T-helper 2 cell treated with Interferon-gamma antibody and Interleukin-4, amounts not matched to agents 5 μg/mL and 100 μg/mL, for 36 hours (primary cell): ENCODE results near the gene PIP4K2A.
"Not testable (repeated sequence)": the region's sequence is repeated elsewhere in the genome, so short reads cannot be mapped to it uniquely, and the experiment has no call there.

Experiments
- DNase-seq: peaks from one replicate; pipeline ENCODE4 v3.0.0; 2021; ENCODE audit warnings: low spot score
- H3K27ac Mint-ChIP-seq: one replicate; pipeline ENCODE4 v1.8.0; 2021; ENCODE audit warnings: mild to moderate bottlenecking, mixed read lengths
- H3K27me3 Mint-ChIP-seq: one replicate; pipeline ENCODE4 v1.8.0; 2021; ENCODE audit warnings: low read depth, mixed read lengths
- H3K36me3 Mint-ChIP-seq: one replicate; pipeline ENCODE4 v1.8.0; 2021; ENCODE audit warnings: low read depth, mixed read lengths
- H3K4me1 Mint-ChIP-seq: one replicate; pipeline ENCODE4 v1.8.0; 2021; ENCODE audit warnings: low read depth, mixed read lengths
- H3K4me3 Mint-ChIP-seq: one replicate; pipeline ENCODE4 v1.8.0; 2022; ENCODE audit warnings: mild to moderate bottlenecking, moderate library complexity, mixed read lengths
- H3K9me3 Mint-ChIP-seq: one replicate; pipeline ENCODE4 v1.8.0; 2021; ENCODE audit warnings: mixed read lengths

Gene PIP4K2A

DNA sequence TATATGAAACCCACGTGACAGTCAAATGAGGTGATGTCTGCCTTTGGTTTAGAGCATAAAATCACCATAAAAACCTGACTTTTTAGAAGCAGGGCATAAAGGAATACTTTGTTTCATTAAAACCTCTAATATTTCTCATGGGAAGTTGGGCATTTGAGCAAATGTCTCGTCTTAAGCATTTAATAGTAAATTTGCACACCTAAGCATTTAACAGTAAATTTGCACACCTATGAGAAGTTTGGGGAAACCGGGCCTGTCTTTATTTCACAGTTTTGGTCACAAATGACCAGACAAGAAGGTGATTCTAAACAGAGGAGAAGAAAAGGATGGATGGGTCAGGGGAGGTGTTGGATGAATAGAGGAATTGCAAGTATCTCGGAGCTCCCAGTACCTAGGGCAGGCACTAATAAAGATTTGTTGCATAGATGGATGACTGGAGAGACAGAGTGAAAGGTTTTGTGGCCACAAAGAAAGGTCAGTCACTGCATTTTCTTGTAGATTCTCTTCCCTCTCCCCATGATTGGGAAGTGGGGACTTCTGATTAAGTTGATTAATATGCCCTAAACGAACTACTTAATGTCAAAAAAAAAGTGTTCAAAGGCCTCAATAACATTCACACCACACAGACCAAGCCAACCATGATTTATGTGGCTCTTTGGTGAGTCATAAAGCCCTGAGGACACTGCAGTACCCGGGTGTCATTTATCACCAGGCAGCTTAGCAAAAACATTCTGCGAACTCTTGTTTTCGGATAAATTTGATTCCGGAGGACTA, 210.9 kb downstream of the PIP4K2A start:
- H3K27ac Mint-ChIP-seq = no peak overlapping the region
- DNase-seq = no peak
- peaks cover 32% of the 10 kb centered on the region for H3K27me3 Mint-ChIP-seq
- H3K4me3 Mint-ChIP-seq = no peak overlapping the region
- H3K9me3 Mint-ChIP-seq = peaks cover under 1% of the 10 kb centered on the region
- peaks cover 6% of the 10 kb centered on the region for H3K4me1 Mint-ChIP-seq
- H3K36me3 Mint-ChIP-seq = no peaks in the 10 kb centered on the region

DNA sequence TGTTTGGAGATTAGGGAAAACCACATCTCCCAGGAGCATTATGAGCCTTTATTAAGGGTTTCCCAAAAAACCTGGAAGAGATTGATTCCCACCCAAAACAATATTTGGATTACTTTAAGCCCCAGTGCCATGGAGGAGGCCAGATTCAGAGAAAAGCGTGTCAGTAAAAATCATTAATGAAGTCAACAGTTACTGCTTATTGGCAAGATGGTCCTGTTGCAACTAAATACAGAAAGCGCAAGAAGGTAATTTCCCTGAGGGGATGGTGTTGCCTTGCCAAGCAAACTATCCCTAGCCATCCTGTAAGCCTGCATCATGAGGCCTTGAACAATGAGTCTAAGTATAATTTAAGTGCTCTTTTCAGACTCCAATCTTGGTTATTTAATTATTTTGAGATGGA, 212.5 kb downstream of the PIP4K2A start:
- DNase-seq = no peak
- Mint-ChIP-seq H3K9me3 (no peaks in the 10 kb centered on the region), H3K4me3 (no peak overlapping the region), H3K4me1 (peaks cover 6% of the 10 kb centered on the region), H3K27ac (no peak overlapping the region), H3K27me3 (peaks cover 36% of the 10 kb centered on the region), H3K36me3 (no peaks in the 10 kb centered on the region)

DNA sequence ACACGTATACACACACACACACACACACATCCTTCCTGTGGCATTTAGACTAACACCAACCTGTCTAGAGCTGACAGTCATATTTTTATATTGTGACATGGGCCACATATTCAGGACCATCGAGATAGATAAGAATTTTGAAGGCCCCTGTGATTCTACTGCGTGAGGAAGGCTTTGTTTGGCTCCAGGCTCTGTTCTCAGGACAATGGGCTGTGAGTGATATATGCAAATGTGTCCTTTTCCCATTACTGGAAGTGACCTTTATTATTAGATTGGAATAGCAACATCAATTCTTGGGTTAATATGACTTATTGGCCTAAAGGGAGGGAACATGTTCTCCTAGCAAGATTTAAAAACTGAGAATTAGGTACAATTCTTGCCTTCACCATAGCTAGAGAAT, 213.0 kb downstream of the PIP4K2A start:
- H3K4me1 Mint-ChIP-seq = peaks cover 5% of the 10 kb centered on the region
- no peak overlapping the region for H3K27ac Mint-ChIP-seq
- no peak for DNase-seq
- H3K9me3 Mint-ChIP-seq = no peaks in the 10 kb centered on the region
- no peaks in the 10 kb centered on the region for H3K36me3 Mint-ChIP-seq
- peaks cover 36% of the 10 kb centered on the region for H3K27me3 Mint-ChIP-seq
- no peak overlapping the region for H3K4me3 Mint-ChIP-seq

DNA sequence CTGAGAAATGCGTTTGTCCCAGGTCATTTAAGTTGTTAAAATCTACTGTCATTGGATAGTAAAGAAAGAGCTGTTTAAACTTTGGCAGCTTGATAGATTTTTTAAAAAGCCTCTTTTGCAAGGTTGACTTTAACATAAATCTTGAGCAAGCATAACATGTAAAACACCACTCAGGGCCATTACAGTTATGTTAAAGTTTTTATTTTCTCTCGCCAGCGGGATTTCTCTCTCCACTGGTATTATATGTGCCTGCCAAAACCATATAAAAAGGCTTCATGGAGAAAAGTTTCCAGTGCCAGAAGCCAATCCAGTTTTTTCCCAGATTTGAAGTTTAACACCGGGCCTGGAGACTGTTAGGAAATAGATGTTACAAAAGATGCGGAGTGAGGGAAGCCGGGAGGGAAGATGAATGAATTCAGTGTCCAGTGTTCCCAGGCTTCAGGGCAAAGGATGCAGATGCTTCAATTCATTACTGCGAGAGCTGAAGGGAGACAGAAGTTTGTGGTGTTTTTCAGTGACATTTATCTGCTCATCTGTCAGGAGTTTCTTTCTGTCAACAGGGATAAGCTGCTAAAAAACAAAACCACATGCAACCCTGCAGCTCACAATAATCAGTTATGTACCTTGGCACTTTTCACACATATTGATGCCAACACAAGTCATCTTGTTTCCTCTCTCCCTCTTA, 213.6 kb downstream of the PIP4K2A start:
- no peaks in the 10 kb centered on the region for H3K9me3 Mint-ChIP-seq
- no peaks in the 10 kb centered on the region for H3K4me1 Mint-ChIP-seq
- DNase-seq = no peak
- H3K36me3 Mint-ChIP-seq = no peaks in the 10 kb centered on the region
- no peak overlapping the region for H3K27ac Mint-ChIP-seq
- H3K4me3 Mint-ChIP-seq = no peak overlapping the region
- peaks cover 34% of the 10 kb centered on the region for H3K27me3 Mint-ChIP-seq

DNA sequence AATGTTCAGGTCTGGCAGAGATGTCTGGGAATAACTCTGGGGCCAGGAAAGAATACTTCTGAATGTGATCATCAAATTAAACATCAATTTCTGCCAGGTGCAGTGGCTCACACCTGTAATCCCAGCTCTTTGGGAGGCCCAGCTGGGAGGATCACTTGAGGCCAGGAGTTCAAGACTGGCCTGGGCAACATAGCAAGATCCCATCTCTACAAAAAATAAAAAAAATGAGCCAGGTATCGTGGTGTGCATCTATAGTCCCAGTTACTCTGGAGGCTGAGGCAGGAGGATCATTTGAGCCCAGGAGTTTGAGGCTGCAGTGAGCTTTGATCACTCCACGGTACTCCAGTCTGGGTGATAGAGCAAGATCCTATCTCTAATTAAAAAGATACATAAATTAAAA, 214.4 kb downstream of the PIP4K2A start:
- peaks cover 36% of the 10 kb centered on the region for H3K27me3 Mint-ChIP-seq
- not testable (repeated sequence) for H3K9me3 Mint-ChIP-seq, H3K27ac Mint-ChIP-seq, H3K36me3 Mint-ChIP-seq, DNase-seq, H3K4me3 Mint-ChIP-seq, H3K4me1 Mint-ChIP-seq

DNA sequence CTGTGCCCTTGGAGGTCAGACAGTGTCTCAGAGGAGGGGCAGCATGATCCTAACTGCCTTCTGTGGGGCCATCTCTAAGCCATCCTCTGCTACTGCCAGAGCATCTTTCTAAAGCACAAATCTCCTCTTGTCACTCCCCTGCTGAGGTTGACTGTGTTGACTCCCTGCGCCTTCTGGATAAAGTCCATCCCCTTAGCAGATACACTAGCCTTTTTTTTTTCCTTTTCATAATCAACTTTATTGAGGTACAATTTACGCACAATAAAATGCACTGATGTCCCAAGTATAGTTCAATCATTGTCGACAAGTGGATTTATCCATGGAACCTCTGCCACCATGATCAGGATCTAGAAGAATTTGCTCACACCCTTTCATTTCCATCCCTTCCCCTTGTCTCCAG, 219.0 kb downstream of the PIP4K2A start:
- peaks cover 17% of the 10 kb centered on the region for H3K4me1 Mint-ChIP-seq
- H3K27ac Mint-ChIP-seq = no peak overlapping the region
- DNase-seq = no peak
- no peak overlapping the region for H3K4me3 Mint-ChIP-seq
- no peaks in the 10 kb centered on the region for H3K9me3 Mint-ChIP-seq
- H3K36me3 Mint-ChIP-seq = no peaks in the 10 kb centered on the region
- peaks cover 30% of the 10 kb centered on the region for H3K27me3 Mint-ChIP-seq

DNA sequence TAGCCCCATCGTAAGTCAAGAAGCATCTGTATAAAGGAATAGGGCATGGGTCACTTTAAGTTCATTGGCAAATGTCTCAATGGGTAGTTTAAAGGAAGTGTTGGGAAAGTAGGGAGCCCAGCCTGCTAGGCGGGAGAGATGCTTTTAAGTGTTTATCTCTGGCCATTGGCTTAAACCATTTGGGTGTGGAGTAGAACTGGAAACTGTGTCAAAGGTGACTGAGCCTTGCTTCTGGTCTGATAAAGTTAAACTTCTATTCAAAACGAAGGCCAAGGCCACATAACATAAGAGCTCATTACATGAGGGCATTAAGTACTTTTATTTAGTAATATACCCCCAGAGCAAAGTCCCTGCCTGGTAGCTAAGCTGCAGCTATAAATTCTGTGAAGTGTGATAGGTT, 220.4 kb downstream of the PIP4K2A start:
- Mint-ChIP-seq H3K9me3 (no peaks in the 10 kb centered on the region), H3K4me1 (peaks cover 17% of the 10 kb centered on the region), H3K27me3 (peaks cover 24% of the 10 kb centered on the region), H3K4me3 (no peak overlapping the region), H3K36me3 (no peaks in the 10 kb centered on the region), H3K27ac (no peak overlapping the region)
- no peak for DNase-seq

DNA sequence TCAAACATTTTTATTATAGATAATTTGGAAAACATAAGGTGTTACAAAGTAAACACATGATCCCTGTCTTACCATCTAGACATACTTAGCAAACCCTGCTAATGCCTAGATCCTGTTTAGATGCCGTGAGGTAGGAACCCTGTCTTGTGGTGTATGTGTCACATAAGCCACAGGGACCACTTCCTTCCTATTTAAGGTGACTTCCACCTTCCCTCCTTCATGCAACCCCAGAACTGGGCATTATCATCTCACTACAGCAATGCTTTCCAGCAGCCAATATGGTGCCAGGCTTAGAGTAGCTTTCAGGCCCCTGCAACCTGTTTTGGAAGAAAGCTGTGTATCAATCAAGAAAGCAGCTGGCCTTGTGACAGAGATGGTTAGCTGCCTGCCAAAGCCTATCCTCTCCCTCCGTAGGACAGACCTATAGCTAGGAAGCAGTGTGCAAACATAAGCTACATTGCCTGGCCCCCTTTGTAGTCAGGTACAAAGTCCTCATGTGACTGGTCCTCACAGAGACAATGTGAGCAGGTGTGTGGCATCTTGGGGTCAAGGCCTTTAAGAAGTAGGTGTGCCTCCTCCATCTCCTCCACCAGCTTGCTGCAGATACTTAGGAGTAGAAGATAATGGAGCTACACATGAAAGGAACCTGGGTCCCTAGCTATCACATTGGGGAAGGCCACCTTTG, 222.3 kb downstream of the PIP4K2A start:
- no peak overlapping the region for H3K4me3 Mint-ChIP-seq
- no peak overlapping the region for H3K27ac Mint-ChIP-seq
- DNase-seq = peak; percentile 23

DNA sequence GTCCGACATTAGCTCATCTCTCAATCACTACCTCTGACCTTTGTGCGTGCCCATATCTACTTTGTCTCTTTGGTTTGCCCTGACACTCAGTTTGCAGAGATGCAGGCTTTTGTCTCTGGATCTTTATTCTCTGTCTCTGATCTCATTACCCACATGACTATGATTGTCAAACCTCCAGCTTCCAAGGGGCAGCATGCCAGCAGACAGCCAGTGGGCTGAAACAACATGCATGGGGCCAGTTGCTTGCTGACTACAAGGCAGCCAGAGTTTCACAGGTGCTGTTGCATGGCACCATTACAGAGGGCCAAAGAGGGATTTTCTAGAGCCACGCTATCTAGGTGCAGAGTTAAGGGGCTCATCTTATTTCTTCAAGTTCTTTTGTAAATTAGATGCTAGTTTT, 222.9 kb downstream of the PIP4K2A start:
- Mint-ChIP-seq H3K27me3 (peaks cover 18% of the 10 kb centered on the region), H3K9me3 (no peaks in the 10 kb centered on the region), H3K36me3 (no peaks in the 10 kb centered on the region), H3K4me1 (peaks cover 20% of the 10 kb centered on the region), H3K27ac (no peak overlapping the region), H3K4me3 (no peak overlapping the region)
- DNase-seq = no peak

More for the DNA sequence above, 222.3 kb downstream of the PIP4K2A start:
- Mint-ChIP-seq H3K27me3 (peaks cover 19% of the 10 kb centered on the region), H3K36me3 (no peaks in the 10 kb centered on the region), H3K4me1 (peaks cover 20% of the 10 kb centered on the region), H3K9me3 (no peaks in the 10 kb centered on the region)

DNA sequence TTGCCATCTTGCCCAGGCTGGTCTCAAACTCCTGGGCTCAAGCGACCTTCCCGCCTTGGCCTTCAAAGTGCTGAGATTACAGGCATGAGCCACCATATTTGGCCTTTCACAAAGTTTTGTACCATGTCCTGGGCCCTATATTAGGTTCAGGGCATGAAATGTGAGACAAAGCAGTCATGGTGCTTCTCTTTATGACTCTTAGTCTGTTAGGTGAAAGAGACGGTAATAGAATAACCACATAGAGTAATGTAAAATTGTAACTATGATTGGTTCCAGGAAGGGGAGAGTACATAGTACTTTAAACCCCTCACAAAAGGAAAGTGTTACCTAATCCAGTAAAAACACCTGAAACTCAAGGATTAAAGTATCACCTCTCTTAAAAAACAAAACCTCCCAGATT, 224.4 kb downstream of the PIP4K2A start:
- peaks cover 11% of the 10 kb centered on the region for H3K27me3 Mint-ChIP-seq
- H3K27ac Mint-ChIP-seq = no peak overlapping the region
- H3K9me3 Mint-ChIP-seq = no peaks in the 10 kb centered on the region
- no peaks in the 10 kb centered on the region for H3K36me3 Mint-ChIP-seq
- no peak for DNase-seq
- peaks cover 20% of the 10 kb centered on the region for H3K4me1 Mint-ChIP-seq
- no peak overlapping the region for H3K4me3 Mint-ChIP-seq

DNA sequence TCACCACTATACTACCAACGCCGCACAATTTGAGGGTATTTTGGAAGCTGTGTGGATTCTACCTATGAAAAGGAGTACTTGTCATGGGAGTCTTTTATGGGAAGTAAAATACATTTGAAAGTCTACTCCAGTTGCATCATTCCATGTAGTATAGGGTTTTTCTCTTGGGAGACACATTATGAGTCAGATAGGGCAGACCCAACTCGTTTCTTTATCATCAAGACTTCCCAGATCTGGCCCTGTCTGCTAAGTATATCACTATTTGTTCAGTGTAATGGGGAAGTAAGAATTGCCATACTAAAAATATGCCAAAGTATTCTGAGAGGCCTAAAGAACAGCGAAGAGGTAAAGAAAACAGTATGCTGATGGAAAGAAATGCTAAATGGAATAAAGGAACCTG, 224.9 kb downstream of the PIP4K2A start:
- peaks cover 20% of the 10 kb centered on the region for H3K4me1 Mint-ChIP-seq
- H3K27me3 Mint-ChIP-seq = peaks cover 9% of the 10 kb centered on the region
- H3K9me3 Mint-ChIP-seq = no peaks in the 10 kb centered on the region
- H3K36me3 Mint-ChIP-seq = no peaks in the 10 kb centered on the region
- H3K4me3 Mint-ChIP-seq = no peak overlapping the region
- H3K27ac Mint-ChIP-seq = no peak overlapping the region
- no peak for DNase-seq

DNA sequence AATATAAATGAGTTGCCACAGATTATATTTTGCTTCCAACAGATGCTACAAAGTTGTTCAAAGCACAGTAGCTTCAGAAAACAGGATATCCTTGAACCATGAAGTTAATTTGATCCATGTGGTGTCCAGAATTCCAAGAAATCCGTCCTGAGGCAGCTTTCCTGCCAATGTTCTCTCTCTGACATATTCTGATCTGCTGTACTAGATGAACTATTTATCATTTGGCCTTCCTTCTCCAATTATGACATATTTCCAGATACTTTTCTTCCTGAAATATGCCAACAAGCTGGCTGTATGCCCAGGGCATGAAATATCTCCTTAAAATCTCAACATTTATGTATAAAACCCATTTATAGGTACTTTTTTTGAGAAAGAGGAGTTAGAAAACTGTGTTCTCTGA, 227.9 kb downstream of the PIP4K2A start:
- H3K9me3 Mint-ChIP-seq = no peaks in the 10 kb centered on the region
- H3K27me3 Mint-ChIP-seq = peaks cover 7% of the 10 kb centered on the region
- H3K4me3 Mint-ChIP-seq = no peak overlapping the region
- peaks cover 19% of the 10 kb centered on the region for H3K4me1 Mint-ChIP-seq
- H3K36me3 Mint-ChIP-seq = no peaks in the 10 kb centered on the region
- DNase-seq = no peak
- H3K27ac Mint-ChIP-seq = no peak overlapping the region
